Astrocyte of the spinal cord (primary cell): ENCODE measurements around the gene CCM2L.

Source experiments
- DNase-seq: peaks from one replicate; pipeline ENCODE4 v3.0.0; 2011; ENCODE audit warnings: low read depth, low spot score
- H3K4me3 ChIP-seq: 2 replicates; pipeline ENCODE4 v1.5.1; 2011; ENCODE audit warnings: low read depth, mild to moderate bottlenecking, low read length, moderate library complexity
- in situ Hi-C: cut with HindIII; loops from 2 replicates; pipeline ENCODE4 v1.10.0; 2017; ENCODE audit warnings: low sequenced_read_pairs
- TF ChIP-seq, protein P1 (sequence below): IDR thresholded peaks from 2 replicates; pipeline ENCODE4 v1.5.1; 2012; ENCODE audit warnings: low read depth, mild to moderate bottlenecking, low read length, inconsistent platforms

The CCM2L gene

DNA sequence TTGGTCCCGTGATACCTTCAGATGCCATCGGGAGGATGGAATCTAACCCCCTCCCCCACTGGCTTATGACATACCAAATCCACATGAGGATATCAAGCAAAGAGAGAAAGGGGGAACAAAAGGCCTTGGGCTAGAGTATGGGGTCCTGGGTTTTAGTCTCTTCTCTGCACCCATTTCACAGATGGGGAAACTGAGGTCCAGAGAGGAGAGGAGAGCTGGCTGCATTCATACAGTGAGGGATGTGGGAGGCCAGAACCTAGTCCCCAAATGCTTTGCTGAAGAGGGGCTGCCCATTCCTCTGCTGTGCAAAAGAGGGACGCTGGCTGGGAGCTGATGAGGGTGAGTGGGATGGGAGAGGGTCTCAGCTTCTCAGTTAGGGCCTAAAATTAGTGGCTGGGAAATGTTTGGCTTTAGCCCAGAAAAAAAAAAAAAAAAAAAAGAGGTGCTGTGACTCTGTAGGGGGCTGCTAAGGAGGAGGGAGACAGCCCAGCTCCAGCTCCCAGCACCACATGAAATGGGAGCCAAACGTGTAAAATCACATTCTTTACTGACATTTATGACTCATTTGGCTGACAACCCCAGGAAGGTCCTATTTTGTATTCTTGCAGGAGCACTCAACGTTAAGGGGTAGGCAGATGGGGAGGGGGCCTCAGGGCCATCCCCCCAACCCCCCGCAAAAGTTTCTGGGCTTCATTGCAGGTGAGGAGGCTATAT is 30.4 kb upstream of the CCM2L start:
- DNase-seq: no peak
- TF ChIP-seq, protein P1, sequence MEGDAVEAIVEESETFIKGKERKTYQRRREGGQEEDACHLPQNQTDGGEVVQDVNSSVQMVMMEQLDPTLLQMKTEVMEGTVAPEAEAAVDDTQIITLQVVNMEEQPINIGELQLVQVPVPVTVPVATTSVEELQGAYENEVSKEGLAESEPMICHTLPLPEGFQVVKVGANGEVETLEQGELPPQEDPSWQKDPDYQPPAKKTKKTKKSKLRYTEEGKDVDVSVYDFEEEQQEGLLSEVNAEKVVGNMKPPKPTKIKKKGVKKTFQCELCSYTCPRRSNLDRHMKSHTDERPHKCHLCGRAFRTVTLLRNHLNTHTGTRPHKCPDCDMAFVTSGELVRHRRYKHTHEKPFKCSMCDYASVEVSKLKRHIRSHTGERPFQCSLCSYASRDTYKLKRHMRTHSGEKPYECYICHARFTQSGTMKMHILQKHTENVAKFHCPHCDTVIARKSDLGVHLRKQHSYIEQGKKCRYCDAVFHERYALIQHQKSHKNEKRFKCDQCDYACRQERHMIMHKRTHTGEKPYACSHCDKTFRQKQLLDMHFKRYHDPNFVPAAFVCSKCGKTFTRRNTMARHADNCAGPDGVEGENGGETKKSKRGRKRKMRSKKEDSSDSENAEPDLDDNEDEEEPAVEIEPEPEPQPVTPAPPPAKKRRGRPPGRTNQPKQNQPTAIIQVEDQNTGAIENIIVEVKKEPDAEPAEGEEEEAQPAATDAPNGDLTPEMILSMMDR: no peak
- no peak overlapping the region for H3K4me3 ChIP-seq
- in situ Hi-C loops: no loop called here

DNA sequence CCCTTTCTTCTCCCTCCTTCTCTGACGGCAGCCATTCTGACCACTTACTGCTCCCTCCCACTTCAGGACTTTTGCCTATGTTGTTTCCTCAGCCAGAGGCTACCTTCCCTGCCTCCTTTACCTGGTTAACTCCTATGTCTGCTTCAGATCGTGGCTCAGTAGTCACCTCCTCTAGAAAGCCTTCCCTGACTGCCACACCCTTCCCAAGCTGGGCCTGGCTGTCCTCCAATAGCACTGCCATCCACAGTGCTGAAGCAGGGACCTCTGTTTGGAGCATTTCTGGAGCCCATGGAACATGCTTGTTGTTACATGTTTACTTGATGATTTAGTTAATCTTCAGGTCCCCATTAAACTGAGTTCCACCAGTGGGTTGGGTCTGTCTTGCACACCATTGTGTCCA is 28.5 kb upstream of the CCM2L start:
- TF ChIP-seq, protein P1: no peak
- no peak overlapping the region for H3K4me3 ChIP-seq
- no peak for DNase-seq
- in situ Hi-C loops: no loop called here

- TF ChIP-seq, protein P1: no peak
- DNase-seq: no peak
- in situ Hi-C loops: no loop called here
Observed at GRCh38 chr20:31984981-31985471, 25.2 kb upstream of the CCM2L start.

GRCh38 chr20:31987744-31988143 is 22.5 kb upstream of the CCM2L start:
- H3K4me3 ChIP-seq: no peak overlapping the region
- DNase-seq: no peak
- TF ChIP-seq, protein P1: no peak
- in situ Hi-C loops: no loop called here

More at GRCh38 chr20:31984981-31985471, 25.2 kb upstream of the CCM2L start:
- no peak overlapping the region for H3K4me3 ChIP-seq

DNA sequence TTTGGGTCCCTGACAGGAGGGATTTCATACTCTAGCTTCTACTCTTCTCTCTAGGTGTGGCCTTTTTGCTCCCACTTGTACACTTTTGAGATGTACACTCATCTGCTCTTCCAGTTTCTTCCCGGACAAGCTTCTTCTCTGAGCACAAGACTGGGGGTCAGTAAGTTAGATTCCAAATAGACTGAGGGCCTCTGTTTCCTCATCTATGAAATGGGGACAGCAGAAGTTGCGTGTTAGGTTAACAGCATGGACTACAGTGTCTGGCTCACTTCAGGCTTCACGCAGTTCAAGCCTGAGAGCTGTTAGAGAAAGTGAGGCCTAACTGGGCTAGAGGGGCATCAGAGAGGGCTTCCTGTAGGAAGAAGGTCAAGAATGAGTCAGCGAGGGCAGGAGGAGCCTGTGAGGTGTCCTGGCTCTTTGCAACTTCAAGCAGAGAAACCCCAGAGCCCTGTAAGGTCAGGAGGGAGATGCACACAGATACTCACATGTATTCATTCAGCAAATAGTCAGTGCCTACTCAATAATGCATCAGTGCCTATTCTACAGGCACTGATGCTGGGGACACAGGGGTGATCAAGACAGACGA is 21.7 kb upstream of the CCM2L start:
- no peak for DNase-seq
- TF ChIP-seq, protein P1: no peak
- no peak overlapping the region for H3K4me3 ChIP-seq
- in situ Hi-C loops: no loop called here

DNA sequence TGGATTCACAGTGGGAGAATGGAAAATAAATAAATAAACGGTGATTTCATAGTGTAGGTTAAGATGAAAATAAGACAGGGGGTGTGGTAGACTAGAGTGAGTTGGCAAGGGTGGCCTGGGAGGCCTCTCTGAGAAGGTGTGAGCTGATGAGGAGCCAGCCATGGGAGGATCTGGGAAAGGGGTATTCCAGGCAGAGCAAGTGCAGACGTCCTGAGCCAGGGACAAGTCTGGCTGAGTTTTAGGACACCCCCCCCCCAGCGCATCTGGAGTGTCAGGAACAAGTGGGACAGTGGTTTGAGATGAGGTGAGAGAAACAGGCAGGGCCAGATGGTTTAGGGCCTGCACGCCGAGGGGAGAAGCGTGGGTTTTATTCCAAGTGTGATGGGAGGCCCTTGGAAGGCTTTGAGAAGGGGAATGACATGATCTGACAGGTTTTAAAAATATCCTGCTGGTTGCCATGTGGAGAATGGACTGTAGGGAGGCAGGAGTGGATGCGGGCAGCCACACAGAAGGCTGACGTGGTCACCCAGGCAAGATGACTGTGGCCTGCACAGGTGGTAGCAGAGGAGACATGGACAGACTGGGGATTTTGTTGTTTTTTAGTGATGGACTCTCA is 21.1 kb upstream of the CCM2L start:
- in situ Hi-C loops: no loop called here
- H3K4me3 ChIP-seq: no peak overlapping the region
- DNase-seq: no peak
- TF ChIP-seq, protein P1: no peak
